AG04450 (cell line): Measurements from ENCODE around the gene TSNAXIP1. TPM values are rescaled to one million over a fixed set of nuclear protein-coding genes. Genes with fewer than 3 reads are reported as not detected.

Experiments used
- CTCF ChIA-PET: fragments of 300-600, 350-600 bp; formaldehyde crosslinking; extraction: SDS; loops from one replicate; lab custom pipeline; 2022; ENCODE audit warnings: antibody characterized with exemption, inconsistent platforms; lab: Charles Lee
- POLR2A ChIA-PET: fragments of 350-600 bp; formaldehyde crosslinking; extraction: SDS; loops from one replicate; lab custom pipeline; 2021; ENCODE audit warnings: antibody characterized with exemption, inconsistent platforms; lab: Yijun Ruan, JAX
- DNase-seq: peaks from one replicate; pipeline ENCODE4 v3.0.0-alpha.2; 2011; ENCODE audit warnings: low read depth, low spot score
- H3K27ac ChIP-seq: one replicate; pipeline ENCODE4 v1.5.1; 2012; ENCODE audit warnings: low read depth, low read length, control low read depth
- H3K27me3 ChIP-seq: one replicate; pipeline ENCODE4 v1.6.0; 2012; ENCODE audit warnings: low read length; ENCODE audit not compliant: control insufficient read depth, insufficient read depth
- H3K4me3 ChIP-seq: 2 replicates; pipeline ENCODE4 v1.5.1; 2011; ENCODE audit warnings: mild to moderate bottlenecking, low read depth, low read length, control low read depth
- H3K9me3 ChIP-seq: 2 replicates; pipeline ENCODE4 v1.5.1; 2012; ENCODE audit warnings: low read length; ENCODE audit not compliant: control insufficient read depth, insufficient read depth
- CTCF ChIP-seq: IDR thresholded peaks from 2 replicates; pipeline ENCODE4 v1.5.1; 2011; ENCODE audit warnings: low read depth, low read length, control low read depth, inconsistent platforms
- polyA minus RNA-seq: library from RNA; depleted of rRNA, polyadenylated mRNA; stranded (reverse); fragments of >200 nt; gene quantifications from 2 replicates; pipeline ENCODE4 v1.2.3, GENCODE V29; 2011; rRNA and poly(A)+ RNA removed
- polyA plus RNA-seq: library from polyadenylated mRNA; depleted of rRNA; stranded (reverse); fragments of >200 nt; gene quantifications from 2 replicates; pipeline ENCODE4 v1.2.3, GENCODE V29; 2011; rRNA removed

The TSNAXIP1 gene
- polyA plus RNA-seq: 0.92 and 1.1 TPM in 2 replicates
- 0.28 and 0.91 TPM in 2 replicates for polyA minus RNA-seq

- no peaks in the 10 kb centered on the region for H3K9me3 ChIP-seq
- TF ChIP-seq CTCF: no peak
- DNase-seq: peak; percentile 97
- peak within 1 kb of the TSS; percentile 95 for H3K4me3 ChIP-seq
- CTCF ChIA-PET: interaction anchor here (1.5 to 3.2 kb wide), 2 partner anchors 10 to 134 kb away, joined by 8 to 41 read pairs; no protein-coding TSS in a partner anchor
- H3K27ac ChIP-seq: no peak within 1 kb of the TSS
- H3K27me3 ChIP-seq: no peaks in the 10 kb centered on the region
- POLR2A ChIA-PET: interaction anchor here (0.6 to 1.2 kb wide), 15 partner anchors 9 to 285 kb away, joined by 3 to 8 read pairs (median 3); partner anchors contain the start of genes CTCF, GFOD2 and NUTF2
Observed at GRCh38 chr16:67806428-67807147, at the start of gene TSNAXIP1, which contains the start of gene RANBP10. TSNAXIP1 (plus strand) TSS chr16:67806889; CDS start chr16:67807150, 261 bp downstream. RANBP10 (minus strand) TSS chr16:67806560; CDS start chr16:67806536, 24 bp downstream.

GRCh38 chr16:67758006-67758405 lies 48.7 kb upstream of the TSNAXIP1 start:
- H3K27ac ChIP-seq: no peak overlapping the region
- CTCF ChIA-PET: no interaction called here
- POLR2A ChIA-PET: no interaction called here

GRCh38 chr16:67758966-67759365 lies 47.7 kb upstream of the TSNAXIP1 start:
- Histone ChIP-seq H3K27ac (no peak overlapping the region), H3K9me3 (no peaks in the 10 kb centered on the region), H3K4me3 (no peak overlapping the region), H3K27me3 (no peaks in the 10 kb centered on the region)
- no peak for TF ChIP-seq CTCF
- ChIA-PET POLR2A (interaction anchor here (0.6 kb wide), 1 partner anchor 235 kb away, joined by 4 read pairs; no protein-coding TSS in a partner anchor), CTCF (no interaction called here)
- DNase-seq: no peak

More at GRCh38 chr16:67758006-67758405, 48.7 kb upstream of the TSNAXIP1 start:
- no peak overlapping the region for H3K4me3 ChIP-seq
- no peaks in the 10 kb centered on the region for H3K27me3 ChIP-seq
- no peaks in the 10 kb centered on the region for H3K9me3 ChIP-seq
- no peak for TF ChIP-seq CTCF
- no peak for DNase-seq

GRCh38 chr16:67760206-67760955 lies 46.3 kb upstream of the TSNAXIP1 start:
- no peak overlapping the region for H3K27ac ChIP-seq
- H3K9me3 ChIP-seq: no peaks in the 10 kb centered on the region
- no peak for TF ChIP-seq CTCF
- no peak for DNase-seq
- no peak overlapping the region for H3K4me3 ChIP-seq
- ChIA-PET POLR2A (no interaction called here), CTCF (interaction anchor here (1.2 kb wide), 1 partner anchor 56 kb away, joined by 3 read pairs; no protein-coding TSS in a partner anchor)
- no peaks in the 10 kb centered on the region for H3K27me3 ChIP-seq

GRCh38 chr16:67760956-67761230 lies 45.8 kb upstream of the TSNAXIP1 start:
- H3K4me3 ChIP-seq: no peak overlapping the region
- H3K27me3 ChIP-seq: no peaks in the 10 kb centered on the region
- ChIA-PET POLR2A (no interaction called here), CTCF (interaction anchor here (1.2 kb wide), 1 partner anchor 56 kb away, joined by 3 read pairs; no protein-coding TSS in a partner anchor)
- TF ChIP-seq CTCF: no peak
- no peaks in the 10 kb centered on the region for H3K9me3 ChIP-seq
- no peak overlapping the region for H3K27ac ChIP-seq
- DNase-seq: no peak
